ENCODE measurements around the gene CDYL.

- TF ChIP-seq, protein P1, sequence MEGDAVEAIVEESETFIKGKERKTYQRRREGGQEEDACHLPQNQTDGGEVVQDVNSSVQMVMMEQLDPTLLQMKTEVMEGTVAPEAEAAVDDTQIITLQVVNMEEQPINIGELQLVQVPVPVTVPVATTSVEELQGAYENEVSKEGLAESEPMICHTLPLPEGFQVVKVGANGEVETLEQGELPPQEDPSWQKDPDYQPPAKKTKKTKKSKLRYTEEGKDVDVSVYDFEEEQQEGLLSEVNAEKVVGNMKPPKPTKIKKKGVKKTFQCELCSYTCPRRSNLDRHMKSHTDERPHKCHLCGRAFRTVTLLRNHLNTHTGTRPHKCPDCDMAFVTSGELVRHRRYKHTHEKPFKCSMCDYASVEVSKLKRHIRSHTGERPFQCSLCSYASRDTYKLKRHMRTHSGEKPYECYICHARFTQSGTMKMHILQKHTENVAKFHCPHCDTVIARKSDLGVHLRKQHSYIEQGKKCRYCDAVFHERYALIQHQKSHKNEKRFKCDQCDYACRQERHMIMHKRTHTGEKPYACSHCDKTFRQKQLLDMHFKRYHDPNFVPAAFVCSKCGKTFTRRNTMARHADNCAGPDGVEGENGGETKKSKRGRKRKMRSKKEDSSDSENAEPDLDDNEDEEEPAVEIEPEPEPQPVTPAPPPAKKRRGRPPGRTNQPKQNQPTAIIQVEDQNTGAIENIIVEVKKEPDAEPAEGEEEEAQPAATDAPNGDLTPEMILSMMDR (IDR thresholded peaks at IDR 0.05) = no peak
- TF ChIP-seq POLR2A (IDR thresholded peaks at IDR 0.05) = no peak
- TF ChIP-seq POLR2AphosphoS5 (IDR thresholded peaks at IDR 0.05; ENCODE audit: insufficient read depth in 1 of 2, low read depth in 1 of 2) = peak in 1 of 2 donors; percentile 11
Observed at GRCh38 chr6:4931530-4932227, 155.5 kb downstream of the CDYL start.
